Activated T-cell treated with anti-CD3 and anti-CD28 coated beads for 48 hours (primary cell): ENCODE results near the gene NARF.

ENCODE experiments used
- DNase-seq: peaks from one replicate; pipeline ENCODE4 v3.0.0-alpha.2; 2020; ENCODE audit warnings: low read depth

The NARF gene

GRCh38 chr17:82434216-82434565 lies 24.4 kb upstream of the NARF start:
- DNase-seq, result no peak

- DNase-seq, result no peak
These were observed 23.4 kb upstream of the NARF start for GRCh38 chr17:82435103-82435502.

GRCh38 chr17:82435601-82436583 lies 22.6 kb upstream of the NARF start:
- DNase-seq, result no peak

- DNase-seq, result no peak
These were observed 21.8 kb upstream of the NARF start for GRCh38 chr17:82436601-82437324.

- no peak for DNase-seq
These were observed 21.2 kb upstream of the NARF start for GRCh38 chr17:82437325-82437668.

DNA sequence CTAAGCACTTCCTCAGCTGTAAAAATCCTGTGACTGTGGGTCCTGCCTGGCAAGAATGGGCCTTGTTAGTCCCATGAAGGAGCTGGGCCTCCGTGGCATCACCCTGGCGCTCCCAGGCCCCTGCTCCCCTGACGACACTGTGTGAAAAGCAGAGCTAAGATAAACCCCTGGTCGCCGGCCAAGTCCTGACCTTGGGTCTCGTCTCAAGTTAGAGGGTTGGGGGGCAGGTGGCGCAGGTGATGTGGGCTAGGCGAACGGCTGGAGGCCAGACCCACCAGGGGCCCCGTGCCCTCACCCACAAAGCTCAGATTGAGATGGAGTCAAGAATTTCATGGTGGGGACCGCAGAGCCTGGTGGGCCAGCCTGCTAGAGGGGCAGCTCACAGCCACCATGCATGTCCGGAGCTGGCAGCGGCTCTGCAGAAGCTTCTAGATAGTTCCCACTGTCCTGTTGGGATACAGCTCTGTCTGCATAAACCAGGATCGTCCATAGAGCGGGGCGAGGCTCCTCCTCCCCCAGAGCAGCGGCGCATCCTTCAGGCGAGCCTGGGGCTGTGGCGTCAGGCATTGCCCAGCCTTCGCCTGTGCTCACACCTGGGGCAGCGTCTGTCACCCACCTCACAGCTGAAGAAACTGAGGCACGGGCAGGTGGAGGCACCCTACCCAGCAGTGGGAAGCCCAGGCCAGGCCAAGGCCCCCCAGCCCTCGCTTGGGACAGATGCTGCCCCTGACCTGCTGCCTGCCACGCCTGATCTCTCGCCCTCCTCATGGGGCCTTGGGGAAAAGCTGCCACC lies 19.9 kb upstream of the NARF start:
- no peak for DNase-seq

- no peak for DNase-seq
These were observed 19.2 kb upstream of the NARF start for GRCh38 chr17:82439194-82439828.

- no peak for DNase-seq
These were observed 18.6 kb upstream of the NARF start for GRCh38 chr17:82439829-82440365.

- DNase-seq, result no peak
These were observed 18.0 kb upstream of the NARF start for GRCh38 chr17:82440469-82440981.

GRCh38 chr17:82440991-82441627 lies 17.4 kb upstream of the NARF start:
- DNase-seq, result no peak

DNA sequence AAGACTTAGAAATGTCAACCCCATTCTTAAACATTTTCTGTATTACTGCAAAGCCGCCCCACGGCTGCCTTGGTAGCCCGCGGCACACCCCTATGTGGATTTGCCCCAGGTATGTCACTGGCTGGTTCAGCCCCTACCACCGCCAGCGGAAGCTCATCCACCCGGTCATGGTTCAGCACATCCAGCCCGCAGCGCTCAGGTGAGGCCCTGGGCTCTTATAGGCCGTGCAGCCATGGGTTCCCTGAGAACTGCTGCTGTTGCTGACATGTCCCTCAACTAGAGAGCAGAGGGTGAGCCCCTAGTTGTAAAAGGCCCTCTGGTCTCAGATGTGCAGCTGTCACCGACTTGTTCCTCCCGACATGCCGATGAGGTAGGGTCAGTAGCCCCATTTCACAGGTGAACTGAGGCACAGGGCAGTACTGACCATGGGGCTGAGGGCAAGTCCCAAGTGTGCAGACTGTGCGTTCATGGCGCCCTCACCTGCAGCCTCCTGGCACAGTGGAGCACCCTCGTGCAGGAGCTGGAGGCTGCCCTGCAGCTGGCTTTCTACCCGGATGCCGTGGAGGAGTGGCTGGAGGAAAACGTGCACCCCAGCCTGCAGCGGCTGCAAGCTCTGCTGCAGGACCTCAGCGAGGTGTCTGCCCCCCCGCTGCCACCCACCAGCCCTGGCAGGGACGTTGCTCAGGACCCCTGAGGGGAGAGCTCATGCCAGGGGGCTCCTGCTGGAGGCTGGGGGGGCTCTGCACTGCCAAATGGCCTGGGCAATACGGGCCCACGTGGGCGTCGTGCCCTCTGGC lies 16.7 kb upstream of the NARF start:
- no peak for DNase-seq

DNA sequence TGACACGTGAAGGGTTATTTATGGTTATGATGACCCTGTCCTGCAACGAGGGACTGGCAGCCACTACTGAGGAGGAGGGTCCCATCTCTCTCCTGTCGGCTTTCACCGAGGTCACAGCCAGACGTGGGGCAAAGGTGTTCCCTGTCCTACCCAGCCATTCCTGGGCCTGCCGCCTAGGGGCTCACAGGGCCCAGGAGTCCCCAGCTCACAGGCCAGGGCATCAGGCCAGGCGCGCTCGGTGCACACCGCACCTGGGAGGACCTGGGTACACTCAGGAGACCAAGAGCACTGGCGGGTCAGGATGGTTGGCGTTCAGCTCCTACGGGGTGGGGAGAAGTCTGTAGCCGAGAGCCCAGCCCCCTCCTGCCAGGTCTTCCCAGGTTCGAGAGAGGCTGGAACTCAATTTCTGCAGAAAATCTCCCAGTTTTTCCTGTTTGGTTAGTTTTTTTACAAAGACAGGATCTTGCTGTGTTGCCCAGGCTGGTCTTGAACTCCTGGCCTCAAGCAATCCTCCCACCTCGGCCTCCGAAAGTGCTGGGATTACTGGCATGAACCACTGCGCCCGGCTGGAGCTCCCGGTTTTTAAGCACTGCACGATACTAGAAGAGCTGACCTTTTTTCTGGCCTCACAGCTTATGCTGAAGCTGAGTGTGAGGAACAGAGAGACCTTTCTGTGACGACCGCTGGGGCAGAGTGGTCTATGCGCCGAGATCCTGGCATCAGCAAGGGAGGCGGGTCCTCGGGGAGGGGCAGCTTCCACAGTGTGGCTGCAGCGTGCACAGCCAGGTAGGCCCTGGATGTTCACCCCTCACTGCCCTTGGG lies 15.7 kb upstream of the NARF start:
- DNase-seq, result no peak

GRCh38 chr17:82443465-82444283 lies 14.9 kb upstream of the NARF start:
- no peak for DNase-seq

GRCh38 chr17:82444284-82444893 lies 14.2 kb upstream of the NARF start:
- DNase-seq, result no peak

- no peak for DNase-seq
These were observed 13.5 kb upstream of the NARF start for GRCh38 chr17:82444941-82445521.

GRCh38 chr17:82445542-82445941 lies 13.0 kb upstream of the NARF start:
- no peak for DNase-seq

- DNase-seq, result no peak
These were observed 12.4 kb upstream of the NARF start for GRCh38 chr17:82446124-82446523.

- no peak for DNase-seq
These were observed 11.9 kb upstream of the NARF start for GRCh38 chr17:82446649-82447048.
